ENCODE results near the gene AP3M1.

DNA sequence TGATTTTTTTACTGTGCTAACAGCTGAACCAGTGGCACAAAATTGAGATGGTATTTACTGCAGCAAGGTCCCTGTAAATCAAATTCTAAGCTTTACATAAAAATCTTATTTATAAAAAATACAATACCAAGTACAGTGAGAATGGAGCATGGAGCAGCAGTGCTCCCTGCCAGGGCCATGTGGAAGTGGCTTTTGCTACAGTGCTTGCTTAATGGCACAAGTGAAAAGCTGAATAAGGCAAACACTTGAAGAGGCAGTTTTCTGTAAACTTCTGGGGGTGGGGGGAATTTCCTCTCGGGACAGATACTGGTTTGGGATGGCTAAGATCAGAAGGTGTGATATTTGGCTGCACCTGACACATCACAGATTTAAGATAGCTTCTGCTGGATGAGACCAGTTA lies 27.5 kb downstream of the AP3M1 start:
- TF ChIP-seq, protein P1, sequence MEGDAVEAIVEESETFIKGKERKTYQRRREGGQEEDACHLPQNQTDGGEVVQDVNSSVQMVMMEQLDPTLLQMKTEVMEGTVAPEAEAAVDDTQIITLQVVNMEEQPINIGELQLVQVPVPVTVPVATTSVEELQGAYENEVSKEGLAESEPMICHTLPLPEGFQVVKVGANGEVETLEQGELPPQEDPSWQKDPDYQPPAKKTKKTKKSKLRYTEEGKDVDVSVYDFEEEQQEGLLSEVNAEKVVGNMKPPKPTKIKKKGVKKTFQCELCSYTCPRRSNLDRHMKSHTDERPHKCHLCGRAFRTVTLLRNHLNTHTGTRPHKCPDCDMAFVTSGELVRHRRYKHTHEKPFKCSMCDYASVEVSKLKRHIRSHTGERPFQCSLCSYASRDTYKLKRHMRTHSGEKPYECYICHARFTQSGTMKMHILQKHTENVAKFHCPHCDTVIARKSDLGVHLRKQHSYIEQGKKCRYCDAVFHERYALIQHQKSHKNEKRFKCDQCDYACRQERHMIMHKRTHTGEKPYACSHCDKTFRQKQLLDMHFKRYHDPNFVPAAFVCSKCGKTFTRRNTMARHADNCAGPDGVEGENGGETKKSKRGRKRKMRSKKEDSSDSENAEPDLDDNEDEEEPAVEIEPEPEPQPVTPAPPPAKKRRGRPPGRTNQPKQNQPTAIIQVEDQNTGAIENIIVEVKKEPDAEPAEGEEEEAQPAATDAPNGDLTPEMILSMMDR (IDR thresholded peaks at IDR 0.05) = no peak
- no peak for TF ChIP-seq MEF2A (IDR thresholded peaks at IDR 0.05; ENCODE audit: borderline replicate concordance, low read depth)
- TF ChIP-seq, protein P2, sequence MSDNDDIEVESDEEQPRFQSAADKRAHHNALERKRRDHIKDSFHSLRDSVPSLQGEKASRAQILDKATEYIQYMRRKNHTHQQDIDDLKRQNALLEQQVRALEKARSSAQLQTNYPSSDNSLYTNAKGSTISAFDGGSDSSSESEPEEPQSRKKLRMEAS (IDR thresholded peaks at IDR 0.05; ENCODE audit: low read depth) = no peak
- no peak for TF ChIP-seq EP300 (IDR thresholded peaks at IDR 0.05; ENCODE audit: borderline replicate concordance in 1 of 2, low read depth in 1 of 2, low read length in 1 of 2)
- TF ChIP-seq FOXJ3 (CRISPR knock-in tag; IDR thresholded peaks at IDR 0.05) = no peak
- no peak for TF ChIP-seq MXI1 (IDR thresholded peaks at IDR 0.05; ENCODE audit: low read depth, low read length)
